AG08396 (cell line): ENCODE data around the gene TCOF1.

Experiments used
- DNase-seq: peaks from one replicate; pipeline ENCODE4 v3.0.0; 2012; ENCODE audit warnings: low spot score, mixed read lengths

TCOF1 gene

DNA sequence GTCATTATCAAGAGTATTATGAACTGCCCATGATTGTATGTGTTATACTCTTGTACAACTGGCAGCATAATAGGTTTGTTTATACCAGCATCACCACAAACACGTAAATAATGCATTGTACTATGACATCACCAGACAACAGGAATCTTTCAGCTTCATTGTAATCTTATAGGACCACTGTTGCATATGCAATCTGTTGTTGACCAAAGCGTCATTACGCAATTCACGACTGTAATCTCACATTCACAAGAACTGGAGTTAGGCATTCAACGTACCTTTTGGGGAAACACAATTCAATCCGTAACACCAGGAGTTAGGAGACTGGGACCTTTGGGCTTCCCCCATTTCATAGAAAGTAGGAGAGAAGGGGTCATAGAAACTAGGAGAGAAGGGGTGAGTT is 34.4 kb upstream of the TCOF1 start:
- no peak for DNase-seq

DNA sequence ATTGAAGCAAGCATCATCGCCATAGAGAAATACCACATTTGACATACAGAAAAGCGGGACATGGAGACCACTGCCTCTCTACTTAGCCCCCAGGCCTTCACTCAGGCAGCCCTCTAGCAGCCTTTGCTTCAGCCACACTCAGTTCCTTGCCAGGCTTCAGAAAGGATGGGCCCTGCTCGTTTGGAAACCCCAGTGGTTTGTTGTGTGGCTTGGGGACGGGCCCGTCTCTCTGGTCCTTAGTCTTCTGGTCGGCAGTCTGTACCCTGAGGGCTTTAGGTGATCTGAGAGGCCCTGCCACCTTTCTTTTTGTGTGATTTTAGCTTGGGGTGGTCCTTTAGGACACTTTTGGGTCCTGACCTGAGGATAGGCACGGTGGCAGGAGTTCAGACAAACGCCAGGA is 33.7 kb upstream of the TCOF1 start:
- no peak for DNase-seq

DNA sequence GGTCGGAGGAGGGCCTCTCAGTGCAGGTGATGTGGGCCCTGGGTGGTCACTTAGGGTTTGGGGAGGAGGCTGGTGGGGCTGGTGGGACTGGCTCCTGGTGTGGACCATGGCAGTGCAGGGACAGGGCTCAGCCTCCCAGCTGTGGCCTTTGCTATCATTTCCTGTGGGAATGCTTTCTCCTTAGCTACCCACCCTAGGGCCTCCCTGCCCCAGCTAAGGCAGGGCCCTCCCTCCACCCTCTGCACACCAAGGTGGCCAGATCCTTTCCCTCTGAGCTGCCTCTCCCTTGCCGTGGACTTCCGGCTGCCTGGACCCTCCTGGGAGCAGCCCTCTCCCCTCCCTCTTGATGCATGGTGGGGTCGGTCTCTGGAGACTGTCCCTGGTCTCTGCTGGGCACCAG is 32.1 kb upstream of the TCOF1 start:
- no peak for DNase-seq

DNA sequence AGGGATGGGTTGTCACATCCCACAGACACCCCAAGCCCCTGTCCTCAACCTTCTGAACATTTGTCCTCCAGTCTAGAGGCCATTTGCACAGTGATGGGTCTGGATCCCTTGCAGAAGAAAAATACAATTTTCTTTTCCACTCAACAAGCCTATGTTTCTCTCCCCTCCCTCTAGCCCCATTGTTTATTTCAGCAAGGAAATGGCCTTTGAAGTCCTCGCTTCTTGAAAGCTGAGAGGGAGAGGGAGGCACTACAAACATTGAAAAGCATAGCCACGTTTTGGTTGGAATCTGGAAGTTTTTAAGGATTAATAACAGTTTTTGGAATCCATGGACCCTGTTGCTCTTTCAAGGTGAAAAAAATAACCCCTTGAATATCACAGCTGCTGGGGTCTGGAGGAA is 30.8 kb upstream of the TCOF1 start:
- no peak for DNase-seq

- DNase-seq = no peak
These were observed 30.4 kb upstream of the TCOF1 start for GRCh38 chr5:150327139-150327538.

GRCh38 chr5:150328515-150328914 is 29.0 kb upstream of the TCOF1 start:
- no peak for DNase-seq

- no peak for DNase-seq
These were observed 28.5 kb upstream of the TCOF1 start for GRCh38 chr5:150329038-150329437.

DNA sequence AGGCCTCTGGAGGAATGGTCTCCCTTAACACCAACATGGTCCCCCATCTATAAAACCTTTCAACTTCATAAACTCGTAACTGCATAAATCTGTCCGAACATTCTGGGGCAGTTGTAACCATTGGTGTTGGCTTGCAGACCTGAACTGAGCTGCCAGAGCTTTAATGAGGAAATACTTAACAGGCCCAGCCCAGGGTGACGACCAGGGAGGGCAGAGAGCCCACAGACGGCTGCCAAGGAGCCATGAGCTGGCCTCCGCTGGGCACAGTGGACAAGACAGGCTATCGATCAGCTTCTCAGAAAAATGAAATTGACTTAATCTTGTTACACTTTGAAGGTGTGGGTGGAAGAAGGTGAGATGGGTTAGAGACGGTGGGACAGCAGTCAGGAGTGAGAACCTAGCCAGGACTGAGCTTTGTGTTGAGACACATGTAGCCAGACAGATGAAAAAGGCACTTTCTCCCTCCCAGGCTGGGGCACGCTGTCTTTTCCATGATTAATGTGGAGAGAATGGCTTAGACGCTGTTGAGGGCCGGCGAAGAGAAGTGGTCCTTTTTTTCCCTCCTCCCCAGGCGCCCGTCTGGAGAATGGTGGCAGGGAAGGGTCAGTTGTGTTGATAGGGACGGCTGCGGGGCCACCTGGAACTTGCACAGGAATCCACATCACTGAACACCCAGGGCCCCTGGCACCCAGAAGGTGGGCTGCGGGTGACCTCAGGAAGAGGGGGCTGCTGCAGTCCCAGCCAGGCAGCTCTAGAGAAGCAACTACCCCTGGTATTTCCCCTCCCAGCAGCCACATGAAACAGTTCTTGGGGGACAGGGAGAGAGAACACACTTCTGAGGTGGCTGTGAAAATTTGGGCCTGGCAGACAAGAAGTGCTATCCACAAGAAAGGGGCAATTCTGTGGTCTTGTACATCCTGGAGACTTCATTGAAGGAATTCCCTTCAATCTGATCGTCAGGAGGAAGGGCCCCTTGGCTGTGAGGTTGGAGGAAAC is 27.3 kb upstream of the TCOF1 start:
- no peak for DNase-seq

- DNase-seq = no peak
These were observed 24.1 kb upstream of the TCOF1 start for GRCh38 chr5:150333400-150333799.

DNA sequence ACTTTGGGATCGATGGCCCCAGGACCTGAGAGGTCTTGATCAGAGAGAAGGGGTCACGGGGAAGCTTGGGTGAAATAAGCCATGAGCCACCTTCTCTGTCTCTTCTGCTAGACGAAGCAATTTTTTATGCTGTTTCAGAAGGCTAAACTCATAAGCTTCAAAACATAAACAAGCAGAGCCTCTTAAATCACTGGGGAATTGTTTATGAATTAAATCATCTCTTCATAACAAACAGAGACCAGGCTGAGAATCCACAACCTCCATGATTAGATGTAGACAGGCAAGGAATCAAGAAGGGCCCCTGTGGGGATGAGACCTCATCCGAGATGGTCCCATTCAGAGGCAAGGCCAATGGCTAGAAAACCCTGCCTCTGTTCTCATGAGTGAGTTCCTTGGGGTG is 21.7 kb upstream of the TCOF1 start:
- DNase-seq = no peak

GRCh38 chr5:150338546-150338945 is 19.0 kb upstream of the TCOF1 start:
- no peak for DNase-seq

DNA sequence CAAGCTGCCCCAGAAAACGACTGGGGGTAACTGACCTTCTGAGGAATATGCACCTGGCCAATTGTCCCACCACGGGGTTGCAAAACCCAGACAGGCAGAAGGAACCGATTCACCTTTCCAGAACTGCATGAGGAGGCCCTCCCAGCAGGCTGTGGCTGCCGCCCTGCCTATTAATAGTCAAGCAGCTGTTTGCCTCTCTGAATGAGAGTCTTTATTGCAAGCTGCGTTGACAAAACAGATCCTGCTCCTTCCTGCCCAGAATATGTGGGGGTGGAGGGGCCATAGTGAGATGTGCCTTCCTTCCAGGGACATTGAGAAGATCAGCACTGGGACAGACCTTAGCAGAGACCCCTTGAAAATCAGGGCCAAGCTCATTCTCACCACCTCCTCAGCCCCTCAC is 18.3 kb upstream of the TCOF1 start:
- DNase-seq = no peak

- no peak for DNase-seq
These were observed 17.7 kb upstream of the TCOF1 start for GRCh38 chr5:150339841-150340240.

GRCh38 chr5:150340614-150341255 is 16.8 kb upstream of the TCOF1 start:
- no peak for DNase-seq

- DNase-seq = no peak
These were observed 16.2 kb upstream of the TCOF1 start for GRCh38 chr5:150341331-150341730.

DNA sequence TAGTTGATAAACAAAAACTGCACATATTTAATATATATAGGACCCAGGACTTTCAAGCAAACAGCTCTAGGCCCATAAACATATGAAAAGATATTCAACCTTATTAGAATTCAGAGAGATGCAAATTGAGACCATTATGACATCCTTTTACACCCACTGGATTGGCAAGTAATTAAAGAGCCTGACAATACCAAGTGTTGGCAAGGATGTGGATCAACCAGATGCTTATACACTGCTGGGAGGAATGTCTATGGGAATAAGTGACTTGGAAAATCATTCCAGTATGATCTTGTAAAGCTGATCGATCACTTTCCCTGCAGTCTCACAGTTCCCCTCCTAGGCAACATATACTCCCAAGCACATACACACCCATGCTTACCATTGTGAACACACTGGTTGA is 15.5 kb upstream of the TCOF1 start:
- no peak for DNase-seq

DNA sequence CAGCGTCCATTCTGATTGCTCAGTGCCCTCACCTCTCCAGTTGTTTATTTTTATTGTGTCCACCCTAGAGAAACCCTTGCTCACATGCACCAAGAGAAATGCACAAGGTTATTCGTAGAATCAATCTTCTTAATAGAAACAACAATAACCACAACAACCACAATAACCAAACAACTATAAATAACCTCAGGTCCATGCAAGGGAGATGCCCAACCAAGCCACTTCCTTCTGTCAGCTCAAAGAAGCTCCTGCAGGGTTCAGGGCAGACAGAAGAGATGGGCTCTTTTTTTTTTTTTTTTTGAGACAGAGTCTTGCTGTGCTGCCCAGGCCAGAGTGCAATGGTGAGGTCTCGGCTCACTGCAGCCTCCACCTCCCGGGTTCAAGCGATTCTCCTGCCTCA is 14.9 kb upstream of the TCOF1 start:
- DNase-seq = no peak

DNA sequence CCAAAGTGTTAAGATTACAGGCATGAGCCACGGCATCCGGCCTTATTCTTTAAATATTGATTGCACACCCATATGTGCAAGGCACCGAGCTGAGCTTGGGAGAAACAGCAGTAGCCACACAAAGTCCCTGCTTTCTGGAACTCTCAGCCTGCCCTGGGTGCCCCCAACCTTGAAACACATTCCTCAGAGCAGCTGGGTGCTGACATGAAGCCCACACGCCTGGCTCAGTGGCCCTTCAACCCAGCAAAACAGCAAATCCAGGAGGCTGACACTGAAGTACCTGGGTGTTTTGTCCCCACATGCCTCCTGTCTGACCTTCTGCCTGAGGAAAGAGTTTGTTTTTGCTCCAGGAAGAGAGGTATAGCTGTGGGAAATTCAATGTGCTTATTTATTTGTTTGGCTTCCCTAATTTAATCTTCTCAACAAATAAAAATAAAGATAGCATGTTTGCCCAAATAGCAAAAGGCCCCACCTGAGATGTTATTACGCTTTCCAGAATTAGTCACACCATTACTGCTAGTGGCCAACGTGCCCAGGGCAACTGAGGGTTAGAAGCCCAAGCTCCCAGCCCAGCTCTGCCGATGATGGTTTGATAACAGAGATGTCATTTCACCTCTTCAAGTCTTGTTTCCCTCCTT is 13.4 kb upstream of the TCOF1 start:
- DNase-seq = no peak

GRCh38 chr5:150345716-150346115 is 11.8 kb upstream of the TCOF1 start:
- no peak for DNase-seq

GRCh38 chr5:150346592-150346991 is 10.9 kb upstream of the TCOF1 start:
- no peak for DNase-seq

DNA sequence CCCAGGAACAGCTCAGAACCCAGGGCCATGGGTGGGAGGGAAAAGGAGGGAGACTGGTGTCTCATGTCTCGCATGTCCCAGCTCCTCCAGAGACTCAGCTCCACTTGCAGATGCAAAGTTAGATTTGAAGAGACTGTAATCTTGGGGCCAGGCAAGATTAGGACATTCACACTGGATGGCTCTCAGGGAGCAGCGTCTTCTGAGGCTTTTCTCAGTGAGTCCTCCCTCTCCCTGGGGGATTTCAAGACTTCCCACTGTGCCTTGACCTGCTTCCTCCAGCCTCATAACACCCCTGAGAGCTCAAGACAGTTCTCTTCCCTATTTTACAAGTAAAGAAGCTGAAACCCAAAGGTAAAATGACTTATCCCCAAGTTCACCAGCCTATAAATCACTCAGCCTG is 10.5 kb upstream of the TCOF1 start:
- DNase-seq = no peak

GRCh38 chr5:150347451-150347850 is 10.0 kb upstream of the TCOF1 start:
- DNase-seq = no peak

DNA sequence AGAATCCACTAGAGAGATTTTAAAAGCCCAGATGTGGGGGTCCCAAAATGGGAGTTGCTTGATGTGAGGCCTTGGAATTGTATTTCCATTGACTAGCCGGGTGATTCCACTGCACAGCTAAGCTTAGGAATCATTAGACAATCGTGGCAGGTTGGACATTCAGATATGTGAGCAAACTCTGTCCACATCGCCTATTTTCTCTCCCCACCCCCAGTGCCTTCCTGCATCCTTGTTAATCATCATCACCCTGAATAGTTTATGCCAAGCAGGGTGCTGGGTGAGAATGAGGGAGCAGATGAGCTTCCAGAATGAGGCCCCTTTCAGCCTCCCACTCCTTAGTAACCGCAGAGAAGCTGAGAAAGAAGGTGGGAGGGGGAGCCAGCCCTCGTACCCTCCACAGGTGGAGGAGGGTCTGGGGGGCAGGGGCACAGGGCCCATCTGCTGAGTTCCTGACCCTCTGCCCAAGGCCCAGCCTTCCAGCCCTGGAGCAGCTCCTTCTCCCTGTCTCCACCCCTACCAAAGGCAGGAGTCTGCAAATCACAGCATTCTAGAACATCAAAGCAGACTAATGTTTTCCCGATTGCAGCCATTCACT is 7.7 kb upstream of the TCOF1 start:
- no peak for DNase-seq
